SIG-M5 (cell line): Measurements from ENCODE around the gene SALL1.

Source experiments
- DNase-seq: peaks from one replicate; lab custom pipeline; 2025; lab: John Stamatoyannopoulos, UW

SALL1 gene

GRCh38 chr16:51150888-51151320 lies at the start of gene SALL1:
Gene SALL1 (minus strand): TSS chr16:51151270. CDS start chr16:51151241, 29 bp downstream.
- no peak for DNase-seq

DNA sequence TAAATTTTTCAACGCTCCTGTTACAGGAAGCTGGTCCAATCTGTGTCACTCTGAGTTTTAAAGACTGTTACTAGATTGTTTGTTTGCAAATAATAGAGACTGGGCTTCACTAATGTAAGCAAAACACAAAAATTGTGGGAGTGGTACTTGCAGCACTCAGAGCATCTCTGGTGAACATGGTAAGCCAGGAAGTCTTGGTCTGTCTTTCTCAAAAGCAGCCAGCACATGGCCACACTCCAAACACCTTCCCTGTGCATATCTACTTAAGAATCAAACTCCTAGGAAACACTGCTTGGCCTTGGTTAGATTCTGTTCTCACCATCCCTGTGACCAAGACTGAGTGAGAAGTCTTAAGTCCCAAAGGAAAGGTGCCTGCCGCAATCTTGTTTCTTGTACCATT lies 49.7 kb upstream of the SALL1 start:
- no peak for DNase-seq

GRCh38 chr16:51197953-51198748 lies 47.1 kb upstream of the SALL1 start:
- no peak for DNase-seq

DNA sequence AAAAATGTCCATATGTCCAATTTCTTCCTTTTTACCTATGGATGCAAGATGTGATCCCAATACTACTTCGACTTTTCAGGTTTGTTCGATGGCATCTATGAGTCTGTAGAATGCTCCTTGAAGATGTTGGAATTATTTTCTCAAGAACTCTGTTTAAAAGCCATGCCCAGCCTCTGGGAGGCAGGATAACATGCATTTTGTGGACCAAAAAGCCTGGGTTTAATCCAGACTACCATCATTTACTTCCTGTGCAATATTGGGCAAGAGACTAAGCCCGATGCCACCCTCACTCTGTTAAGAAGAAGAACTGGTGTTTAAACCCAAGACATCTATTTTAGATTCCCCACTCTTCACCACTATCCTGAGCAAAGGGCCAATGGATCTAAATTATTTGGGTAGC lies 42.8 kb upstream of the SALL1 start:
- no peak for DNase-seq

- DNase-seq: no peak
Observed at GRCh38 chr16:51184702-51185433, 33.8 kb upstream of the SALL1 start.

- DNase-seq: no peak
Observed at GRCh38 chr16:51181503-51181811, 30.4 kb upstream of the SALL1 start.

DNA sequence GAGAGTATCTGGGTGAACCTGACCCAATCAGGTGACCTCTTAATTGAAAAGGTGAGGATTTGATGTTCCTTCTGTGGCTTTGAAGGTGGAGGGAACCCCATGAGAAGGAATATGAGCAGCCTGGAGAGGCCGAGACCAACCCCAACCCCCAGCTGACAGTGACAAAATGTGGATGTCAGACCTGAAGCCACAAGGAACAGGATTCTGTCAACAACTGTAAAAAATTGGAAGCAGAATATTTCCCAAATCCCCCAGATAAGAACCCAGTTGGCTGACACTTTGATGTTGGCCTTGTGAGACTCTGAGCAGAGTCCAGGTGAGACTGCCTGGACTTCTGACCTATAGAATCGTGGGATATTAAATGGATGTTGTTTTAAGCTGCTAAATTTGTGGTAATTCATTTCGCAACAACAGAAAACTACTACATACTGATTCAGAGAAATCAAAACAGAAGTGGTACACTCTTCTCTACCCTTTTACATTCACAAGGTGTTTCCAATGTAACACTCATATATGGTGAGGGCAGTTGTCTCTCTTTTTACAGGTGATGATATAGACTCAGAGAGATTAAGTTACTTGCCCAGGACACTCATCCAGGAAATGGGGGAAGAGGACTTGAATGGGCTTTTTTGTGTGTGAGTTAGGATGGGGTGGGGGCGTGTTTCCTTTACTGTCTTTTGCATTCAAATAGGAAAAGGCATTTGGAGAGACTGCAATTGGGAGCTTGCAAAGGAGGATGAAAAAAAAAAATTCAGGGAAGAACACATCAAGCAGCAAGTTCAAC lies 29.8 kb upstream of the SALL1 start:
- DNase-seq: no peak

DNA sequence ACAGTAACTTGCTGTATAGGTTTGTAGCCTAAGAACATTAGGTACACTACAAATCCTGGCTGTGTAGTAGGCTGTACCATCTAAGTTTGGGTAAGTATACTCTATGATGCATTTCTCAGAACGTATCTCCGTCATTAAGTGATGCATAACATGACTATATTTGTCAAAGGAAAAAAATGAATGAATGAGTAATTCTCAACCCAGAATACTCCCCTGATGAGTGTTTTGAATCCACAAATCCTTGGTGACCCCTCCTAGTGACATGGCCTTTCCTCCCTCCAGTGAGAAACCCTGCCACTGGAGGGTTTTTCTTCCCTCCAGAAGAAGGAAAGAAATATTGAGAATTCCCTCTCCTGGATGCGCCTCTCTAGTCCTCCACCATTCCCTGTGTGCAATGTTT lies 24.0 kb upstream of the SALL1 start:
- no peak for DNase-seq

DNA sequence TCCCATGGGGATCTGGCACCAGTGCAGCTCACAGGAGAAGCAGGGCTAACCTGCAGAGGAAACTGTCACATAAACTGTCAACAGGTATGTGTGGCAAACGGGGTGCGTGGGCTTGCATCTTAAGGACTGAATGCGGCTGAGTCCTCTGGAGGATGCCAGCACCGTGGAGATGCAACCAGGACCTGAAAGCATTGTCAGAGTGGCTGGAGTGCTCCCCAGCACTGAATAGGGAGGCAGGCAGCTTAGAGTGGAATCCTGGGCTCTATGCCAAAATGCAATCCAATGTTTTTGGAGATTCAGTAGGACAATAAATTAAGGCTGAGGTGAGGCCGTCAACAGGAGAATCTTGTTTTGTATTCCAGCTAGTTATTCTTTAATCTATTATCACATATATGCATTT lies 21.3 kb upstream of the SALL1 start:
- DNase-seq: no peak

GRCh38 chr16:51168755-51169154 lies 17.7 kb upstream of the SALL1 start:
- no peak for DNase-seq

DNA sequence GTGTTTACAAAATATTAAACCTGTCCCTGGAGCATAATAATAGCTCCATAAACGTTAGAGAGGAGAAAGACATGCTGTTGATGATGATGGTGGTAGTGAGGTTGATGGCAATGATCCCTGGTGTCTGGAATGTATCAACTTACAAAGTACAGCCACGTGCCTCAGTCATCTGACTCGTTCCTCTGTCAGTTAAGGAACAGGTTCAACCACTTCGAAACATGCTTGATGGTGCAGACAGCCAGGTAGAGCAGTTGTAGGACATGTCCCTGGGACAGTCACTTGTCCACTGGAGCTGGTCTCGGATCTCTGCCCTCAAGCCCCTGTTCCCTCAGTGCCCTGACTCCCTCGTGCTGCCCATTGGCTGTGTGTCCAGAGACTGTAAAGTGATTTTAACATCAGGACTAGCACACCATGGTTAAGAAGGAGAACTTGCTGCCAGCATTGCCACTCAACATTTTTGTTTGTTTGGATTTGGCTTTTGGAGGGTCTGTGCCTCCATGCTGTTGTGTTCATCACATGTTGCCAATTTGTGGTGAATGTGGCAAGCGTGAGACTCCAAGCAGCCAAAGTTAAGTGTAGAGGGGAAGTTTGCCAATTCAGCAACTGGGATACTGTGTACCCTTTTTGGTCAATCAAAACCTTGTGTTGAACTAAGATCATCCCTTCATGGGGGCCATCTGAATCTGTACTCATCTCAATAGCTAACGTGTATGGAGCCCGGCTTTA lies 16.3 kb upstream of the SALL1 start:
- no peak for DNase-seq

GRCh38 chr16:51166541-51166940 lies 15.5 kb upstream of the SALL1 start:
- DNase-seq: no peak

GRCh38 chr16:51166091-51166490 lies 15.0 kb upstream of the SALL1 start:
- DNase-seq: no peak

- DNase-seq: no peak
Observed at GRCh38 chr16:51165043-51165442, 14.0 kb upstream of the SALL1 start.

DNA sequence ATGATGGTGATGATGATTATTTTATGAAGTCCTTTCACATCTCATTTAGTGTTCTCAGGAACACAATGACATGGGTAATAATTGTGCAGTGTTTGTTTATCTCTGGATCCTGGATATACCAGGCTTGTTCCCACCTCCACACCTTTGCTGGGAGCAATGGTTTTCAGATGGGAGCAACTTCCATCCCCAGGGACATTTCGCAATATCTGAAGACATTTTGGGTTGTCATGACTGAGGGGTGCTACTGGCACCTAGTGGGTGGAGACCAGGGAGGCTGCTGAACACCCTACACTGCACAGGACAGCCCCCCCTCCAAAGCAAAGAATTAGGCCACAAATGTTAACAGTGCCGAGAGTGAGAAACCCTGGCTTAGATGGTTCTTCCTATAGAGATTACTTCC lies 13.5 kb upstream of the SALL1 start:
- DNase-seq: no peak

GRCh38 chr16:51163894-51164566 lies 13.0 kb upstream of the SALL1 start:
- no peak for DNase-seq

- no peak for DNase-seq
Observed at GRCh38 chr16:51163366-51163765, 12.3 kb upstream of the SALL1 start.

DNA sequence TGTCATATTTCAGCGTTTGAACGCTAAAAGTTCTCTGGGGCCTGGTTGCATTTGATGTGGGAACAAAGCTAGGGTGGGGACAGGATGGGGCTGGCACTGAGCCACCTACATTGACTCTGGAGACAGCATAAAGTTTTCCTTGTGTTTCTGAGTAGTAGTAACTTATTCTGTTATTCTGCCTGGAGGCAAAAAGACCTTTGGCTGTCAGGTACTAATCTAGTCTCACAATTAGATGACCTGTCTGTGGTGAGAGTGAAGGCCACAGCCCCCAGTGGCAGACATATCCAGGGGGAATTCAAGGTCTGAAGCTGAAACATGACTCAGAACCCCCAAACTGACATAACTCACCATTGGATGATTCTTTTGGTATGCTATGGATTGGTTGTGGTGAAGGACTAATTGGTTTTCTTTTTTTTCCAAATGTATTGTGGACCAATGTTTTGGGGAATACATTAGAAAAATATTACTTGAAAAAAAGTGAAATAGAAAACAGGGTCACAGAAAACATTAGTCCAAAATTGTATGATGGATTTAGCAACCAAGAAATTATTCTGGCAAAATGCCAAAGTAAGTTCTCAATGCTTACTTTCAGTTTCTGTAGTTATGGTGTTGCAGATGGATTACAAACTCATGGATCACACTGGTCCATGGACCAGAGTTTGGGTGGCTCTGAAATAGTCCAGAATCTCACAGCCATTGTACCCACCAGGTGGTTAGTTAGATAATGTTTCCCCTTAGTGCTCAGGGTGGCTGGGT lies 10.5 kb upstream of the SALL1 start:
- no peak for DNase-seq

- no peak for DNase-seq
Observed at GRCh38 chr16:51159865-51160264, 8.8 kb upstream of the SALL1 start.

DNA sequence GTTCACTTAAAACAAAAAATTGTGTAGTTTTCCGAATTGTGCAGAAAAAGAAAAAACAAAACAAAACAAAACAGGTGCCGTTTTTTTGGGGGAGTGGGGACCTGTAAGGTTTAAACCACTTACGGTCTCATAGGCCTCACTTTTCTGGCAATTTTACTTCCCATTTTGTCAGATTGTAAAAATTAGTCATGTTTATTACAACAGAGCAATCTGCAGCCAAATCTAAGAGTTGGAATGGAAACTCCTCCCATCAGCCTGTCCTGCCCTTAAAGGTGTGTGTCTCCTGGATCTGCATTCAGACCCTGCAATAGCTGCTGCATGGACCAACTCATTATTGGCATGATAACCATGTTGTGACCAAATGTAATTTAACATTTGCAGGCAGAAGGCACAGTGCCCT lies 8.2 kb upstream of the SALL1 start:
- no peak for DNase-seq

GRCh38 chr16:51157698-51158097 lies 6.6 kb upstream of the SALL1 start:
- no peak for DNase-seq
